Mesothelial cell of epicardium (in vitro differentiated cells): Measurements from ENCODE around the gene RANBP10. TPM values are rescaled to one million over a fixed set of nuclear protein-coding genes. Genes with fewer than 3 reads are reported as not detected.

Experiments used
- DNase-seq, 2 experiments: peaks; one replicate each; pipeline ENCODE4 v3.0.0; 2021; ENCODE audit warnings: low spot score in 2 of 2; ENCODE audit not compliant: unreplicated experiment in 2 of 2
- H3K27ac Mint-ChIP-seq: 2 replicates; pipeline ENCODE4 v1.8.0; 2021; ENCODE audit warnings: mixed read lengths
- H3K27me3 Mint-ChIP-seq: 2 replicates; pipeline ENCODE4 v1.8.0; 2021; ENCODE audit warnings: low read depth, mixed read lengths
- H3K36me3 Mint-ChIP-seq: 2 replicates; pipeline ENCODE4 v1.8.0; 2021; ENCODE audit warnings: mixed read lengths
- H3K4me1 Mint-ChIP-seq: 2 replicates; pipeline ENCODE4 v1.8.0; 2021; ENCODE audit warnings: mixed read lengths
- H3K4me3 Mint-ChIP-seq: 2 replicates; pipeline ENCODE4 v1.8.0; 2021; ENCODE audit warnings: mild to moderate bottlenecking, moderate library complexity, mixed read lengths
- H3K9me3 Mint-ChIP-seq: 2 replicates; pipeline ENCODE4 v1.8.0; 2021; ENCODE audit warnings: mixed read lengths
- total RNA-seq: library from RNA; stranded (reverse); gene quantifications from 3 replicates; pipeline ENCODE4 v1.2.1, GENCODE V29; 2021
- TF ChIP-seq, protein P1 (sequence below): fragments of 200-600 bp; sonication (generic); IDR thresholded peaks from one replicate; pipeline ENCODE4 v1.5.0; 2021; ENCODE audit warnings: antibody characterized with exemption; ENCODE audit not compliant: unreplicated experiment

The RANBP10 gene
- total RNA-seq, 1 donor from 2014 or later: 24.0 TPM

DNA sequence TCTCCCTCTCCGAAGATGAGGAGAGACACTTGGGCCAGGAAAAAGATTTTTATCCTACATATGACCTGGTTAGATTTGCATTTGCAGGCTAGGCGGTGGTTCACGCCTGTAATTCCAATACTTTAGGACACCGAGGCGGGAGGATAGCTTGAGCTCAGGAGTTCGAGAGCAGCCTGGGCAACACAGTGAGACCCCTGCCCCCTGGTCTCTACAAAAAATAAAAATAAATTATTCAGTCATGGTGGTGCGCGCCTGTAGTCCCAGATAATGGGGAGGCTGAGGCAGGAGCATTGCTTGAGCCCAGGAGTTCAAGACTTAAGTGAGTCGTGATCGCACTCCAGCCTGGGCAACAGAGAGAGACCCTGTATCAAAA lies 27.9 kb upstream of the RANBP10 start:
- Mint-ChIP-seq H3K27me3 (no peaks in the 10 kb centered on the region), H3K36me3 (peaks cover 3% of the 10 kb centered on the region), H3K9me3 (no peaks in the 10 kb centered on the region), H3K4me3 (peak overlapping the region; percentile 88), H3K27ac (no peak overlapping the region), H3K4me1 (peaks cover 11% of the 10 kb centered on the region)
- no peak for DNase-seq
- TF ChIP-seq, protein P1, sequence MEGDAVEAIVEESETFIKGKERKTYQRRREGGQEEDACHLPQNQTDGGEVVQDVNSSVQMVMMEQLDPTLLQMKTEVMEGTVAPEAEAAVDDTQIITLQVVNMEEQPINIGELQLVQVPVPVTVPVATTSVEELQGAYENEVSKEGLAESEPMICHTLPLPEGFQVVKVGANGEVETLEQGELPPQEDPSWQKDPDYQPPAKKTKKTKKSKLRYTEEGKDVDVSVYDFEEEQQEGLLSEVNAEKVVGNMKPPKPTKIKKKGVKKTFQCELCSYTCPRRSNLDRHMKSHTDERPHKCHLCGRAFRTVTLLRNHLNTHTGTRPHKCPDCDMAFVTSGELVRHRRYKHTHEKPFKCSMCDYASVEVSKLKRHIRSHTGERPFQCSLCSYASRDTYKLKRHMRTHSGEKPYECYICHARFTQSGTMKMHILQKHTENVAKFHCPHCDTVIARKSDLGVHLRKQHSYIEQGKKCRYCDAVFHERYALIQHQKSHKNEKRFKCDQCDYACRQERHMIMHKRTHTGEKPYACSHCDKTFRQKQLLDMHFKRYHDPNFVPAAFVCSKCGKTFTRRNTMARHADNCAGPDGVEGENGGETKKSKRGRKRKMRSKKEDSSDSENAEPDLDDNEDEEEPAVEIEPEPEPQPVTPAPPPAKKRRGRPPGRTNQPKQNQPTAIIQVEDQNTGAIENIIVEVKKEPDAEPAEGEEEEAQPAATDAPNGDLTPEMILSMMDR: no peak

DNA sequence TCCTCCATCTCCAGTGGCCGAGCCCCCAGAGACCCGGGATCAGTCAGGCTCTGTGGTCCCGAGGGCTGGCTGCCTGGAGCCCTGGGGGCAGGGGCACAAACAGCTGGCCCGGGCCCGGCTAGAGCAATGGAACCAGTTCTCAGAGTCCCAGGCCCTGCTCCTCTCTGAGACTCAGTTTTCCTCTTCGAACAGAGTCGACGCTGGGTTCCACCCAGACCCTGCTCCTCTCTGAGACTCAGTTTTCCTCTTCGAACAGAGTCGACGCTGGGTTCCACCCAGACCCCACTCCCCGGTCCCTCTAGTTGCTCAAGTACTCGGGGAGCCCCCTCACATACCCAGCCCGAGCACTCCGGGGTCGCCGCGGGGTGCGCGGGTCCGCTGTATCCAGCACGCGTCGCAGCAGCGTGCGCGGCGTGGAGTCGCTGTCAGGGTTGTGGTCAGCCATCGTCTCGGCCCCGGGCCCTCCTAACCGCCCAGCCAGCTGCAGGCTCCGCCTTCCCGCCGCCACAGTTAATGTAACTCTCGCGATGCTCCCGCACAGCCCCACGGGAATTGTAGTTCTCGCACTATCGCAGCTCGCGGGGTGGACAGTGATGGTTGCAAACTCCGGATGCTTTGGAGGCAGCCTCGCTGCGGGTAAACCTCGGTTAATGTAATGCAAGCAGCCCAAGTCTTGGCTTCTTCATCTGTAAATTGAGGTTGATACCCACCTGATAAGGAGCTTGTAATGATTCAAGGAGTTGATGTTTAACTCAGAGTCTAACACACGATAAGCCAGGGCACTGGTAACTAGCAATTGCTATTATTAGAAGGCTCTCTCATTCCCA lies 27.3 kb upstream of the RANBP10 start:
- Mint-ChIP-seq H3K27me3 (no peaks in the 10 kb centered on the region), H3K4me1 (peaks cover 11% of the 10 kb centered on the region), H3K36me3 (peaks cover 4% of the 10 kb centered on the region), H3K27ac (peak overlapping the region; percentile 75), H3K9me3 (no peaks in the 10 kb centered on the region), H3K4me3 (peak overlapping the region; percentile 88)
- DNase-seq: peak; percentile 83 to 93
- TF ChIP-seq, protein P1: no peak

DNA sequence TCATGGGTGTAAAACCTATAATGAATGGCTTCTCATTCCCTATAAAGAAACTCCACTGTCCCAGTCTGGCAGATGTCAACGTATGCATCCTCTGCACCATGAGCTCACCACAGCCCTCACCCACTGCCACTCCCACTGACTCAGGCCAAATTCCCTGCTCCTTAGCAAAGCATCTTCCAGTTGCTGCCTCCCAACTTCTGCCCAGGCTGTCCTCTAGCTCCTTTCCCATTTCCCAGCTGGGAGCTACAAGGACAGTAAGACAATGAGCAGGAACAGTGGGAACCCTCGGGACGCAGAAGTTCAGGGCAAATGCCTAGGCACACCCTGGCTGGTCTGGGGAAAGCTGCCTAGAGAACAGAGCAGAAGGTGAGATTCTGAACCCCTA lies 26.7 kb upstream of the RANBP10 start:
- peaks cover 4% of the 10 kb centered on the region for H3K36me3 Mint-ChIP-seq
- no peak for DNase-seq
- H3K27ac Mint-ChIP-seq: peak overlapping the region; percentile 50
- peaks cover 11% of the 10 kb centered on the region for H3K4me1 Mint-ChIP-seq
- TF ChIP-seq, protein P1: no peak
- peak overlapping the region; percentile 88 for H3K4me3 Mint-ChIP-seq
- no peaks in the 10 kb centered on the region for H3K27me3 Mint-ChIP-seq
- no peaks in the 10 kb centered on the region for H3K9me3 Mint-ChIP-seq

DNA sequence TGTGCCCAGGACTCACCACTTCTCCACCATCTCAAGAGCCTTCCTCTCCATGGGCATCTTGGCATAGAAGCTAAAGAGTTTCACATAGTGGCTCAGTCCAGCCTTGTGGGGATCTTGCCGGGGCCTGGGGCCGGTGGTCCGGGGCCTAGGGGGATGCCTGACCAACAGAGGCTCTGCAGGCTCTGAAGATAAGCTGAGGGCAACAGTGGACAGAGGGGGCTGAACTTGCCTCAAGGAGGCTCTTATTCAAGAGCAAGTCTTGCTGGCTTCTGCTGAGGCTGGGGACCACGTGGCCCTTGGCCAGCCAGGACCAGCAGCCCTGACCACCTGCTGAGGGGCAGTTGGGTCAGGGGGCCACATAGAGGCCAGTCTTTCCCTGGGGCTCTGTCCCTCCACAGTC lies 22.3 kb upstream of the RANBP10 start:
- Mint-ChIP-seq H3K4me1 (peaks cover 7% of the 10 kb centered on the region), H3K27me3 (no peaks in the 10 kb centered on the region), H3K27ac (no peak overlapping the region), H3K36me3 (peaks cover 9% of the 10 kb centered on the region), H3K4me3 (no peak overlapping the region), H3K9me3 (no peaks in the 10 kb centered on the region)
- TF ChIP-seq, protein P1: no peak
- DNase-seq: no peak

DNA sequence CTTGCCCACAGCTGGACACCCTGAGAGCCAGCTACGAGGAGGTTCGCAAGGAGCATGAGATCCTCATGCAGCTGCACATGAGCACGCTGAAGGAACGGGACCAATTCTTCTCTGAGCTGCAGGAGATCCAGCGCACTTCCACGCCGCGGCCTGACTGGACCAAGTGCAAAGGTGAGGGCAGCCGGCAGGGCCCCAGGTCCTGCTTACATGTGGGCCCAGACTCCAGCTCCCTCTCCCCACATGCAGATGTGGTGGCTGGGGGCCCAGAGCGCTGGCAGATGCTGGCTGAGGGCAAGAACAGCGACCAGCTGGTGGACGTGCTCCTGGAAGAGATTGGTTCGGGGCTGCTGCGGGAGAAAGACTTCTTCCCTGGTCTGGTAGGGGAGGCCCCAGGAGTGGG lies 19.5 kb upstream of the RANBP10 start:
- no peaks in the 10 kb centered on the region for H3K4me1 Mint-ChIP-seq
- TF ChIP-seq, protein P1: no peak
- no peaks in the 10 kb centered on the region for H3K9me3 Mint-ChIP-seq
- H3K27me3 Mint-ChIP-seq: no peaks in the 10 kb centered on the region
- no peak overlapping the region for H3K4me3 Mint-ChIP-seq
- H3K27ac Mint-ChIP-seq: no peak overlapping the region
- peaks cover 9% of the 10 kb centered on the region for H3K36me3 Mint-ChIP-seq
- DNase-seq: no peak
